Esophagus muscularis mucosa (tissue), 4 donors: ENCODE measurements around the gene ABCC11. TPM values are rescaled to one million over a fixed set of nuclear protein-coding genes. Genes with fewer than 3 reads are reported as not detected.

Experiments used
- DNase-seq: peaks from one replicate; pipeline ENCODE4 v3.0.0-alpha.2; 2017; ENCODE audit errors: extremely low spot score
- H3K27ac ChIP-seq, 4 donors: fragments of 200-600 bp; sonication (generic); replicated peaks in 1 of 4; 1 replicate in 3 of 4; 2 replicates in 1 of 4; pipeline ENCODE4 v1.5.1; 2016 to 2019; ENCODE audit warnings: mild to moderate bottlenecking in 1 of 4
- H3K27me3 ChIP-seq, 4 donors: fragments of 200-600 bp; sonication (generic); one replicate each; pipeline versions ENCODE4 v1.5.1 to v1.6.0; 2016 to 2019
- H3K36me3 ChIP-seq, 4 donors: fragments of 200-600 bp; sonication (generic); one replicate each; pipeline ENCODE4 v1.5.1; 2016 to 2019
- H3K4me1 ChIP-seq, 4 donors: fragments of 200-600 bp; sonication (generic); one replicate each; pipeline ENCODE4 v1.5.1; 2016 to 2019
- H3K4me3 ChIP-seq, 4 donors: fragments of 200-600 bp; sonication (generic); 1 replicate in 2 of 4; 2 replicates in 2 of 4; pipeline ENCODE4 v1.5.1; 2016 to 2019; ENCODE audit warnings: mild to moderate bottlenecking in 4 of 4, moderate library complexity in 1 of 4
- H3K9me3 ChIP-seq, 4 donors: fragments of 200-600 bp; sonication (generic); 1 replicate in 3 of 4; 2 replicates in 1 of 4; pipeline ENCODE4 v1.5.1; 2016 to 2019
- CTCF ChIP-seq, 3 experiments: fragments of 200-600 bp in 2 of 3; fragments of 450-650 bp in 1 of 3; sonication (generic) in 2 of 3; IDR thresholded peaks; one replicate each; pipeline ENCODE4 v1.5.1; 2017 to 2019; ENCODE audit warnings: antibody characterized with exemption in 3 of 3, mild to moderate bottlenecking in 2 of 3, moderate library complexity in 1 of 3
- EP300 ChIP-seq: sonication (generic); formaldehyde crosslinking; IDR thresholded peaks from one replicate; pipeline ENCODE4 v1.6.1; 2017; ENCODE audit warnings: antibody characterized with exemption
- POLR2A ChIP-seq: fragments of 450-650 bp; IDR thresholded peaks from one replicate; pipeline ENCODE4 v1.6.1; 2017; ENCODE audit warnings: antibody characterized with exemption, moderate library complexity, mild to moderate bottlenecking, low read depth
- POLR2AphosphoS5 ChIP-seq, 2 donors: sonication (generic); formaldehyde crosslinking; IDR thresholded peaks; one replicate each; pipeline ENCODE4 v1.6.1; 2017; ENCODE audit warnings: antibody characterized with exemption in 2 of 2
- WGBS: methylation state at CpG from one replicate; pipeline ENCODE4 v1.1.5; 2018; 5-methylcytosine and 5-hydroxymethylcytosine counted together
- intact Hi-C: fragments of 100-400 bp; cut with DNase I; formaldehyde crosslinking; loops from one replicate; pipeline ENCODE4 v1.15.1; 2023
- total RNA-seq, 4 donors: library from RNA; depleted of rRNA; stranded (reverse); fragments of >200 nt; gene quantifications; one replicate each; pipeline versions ENCODE4 v1.1.0 to v1.2.1, GENCODE V29; 2016

The ABCC11 gene
- total RNA-seq, 4 donors from 2014 or later: not detected

DNA sequence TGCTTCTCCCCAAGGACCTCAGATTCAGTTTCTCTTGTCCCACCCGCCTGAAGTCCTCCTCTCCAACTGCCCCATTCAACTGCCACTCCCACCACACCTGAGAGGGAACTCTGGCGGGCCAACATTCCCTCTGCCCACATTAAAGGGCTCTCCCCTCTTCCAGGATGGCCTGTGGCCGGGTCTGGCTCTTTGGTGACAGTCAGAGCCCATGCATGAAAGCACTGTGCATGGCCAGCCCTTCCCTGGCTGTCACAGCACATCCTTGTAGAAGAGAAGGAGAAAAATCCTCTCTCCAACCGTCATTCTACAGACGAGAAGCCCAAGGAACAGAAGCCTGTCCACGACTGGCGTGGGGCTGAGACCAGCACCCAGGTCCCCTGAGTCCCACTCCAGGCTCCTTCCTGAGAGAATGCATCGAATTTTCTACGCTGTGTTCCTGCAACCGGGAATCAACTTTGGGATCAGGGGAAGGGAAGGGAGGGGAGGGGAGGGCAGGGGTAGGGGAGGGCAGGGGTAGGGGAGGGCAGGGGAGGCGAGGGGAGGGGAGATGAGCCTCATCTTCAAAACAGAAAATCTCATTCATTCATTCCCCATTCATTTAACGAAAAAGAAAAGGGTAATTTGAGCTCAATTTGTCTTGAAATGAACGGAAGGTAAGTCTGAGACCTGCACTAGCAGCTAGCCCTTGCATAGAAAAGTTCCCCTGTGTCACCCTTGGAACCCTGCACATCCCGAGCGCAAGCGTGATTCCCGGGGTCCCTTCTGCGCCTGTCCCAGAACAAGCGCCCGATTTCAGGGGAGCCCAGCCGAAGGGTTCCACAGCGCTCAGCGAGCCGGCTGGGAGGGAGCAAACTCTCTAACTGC, 91.2 kb downstream of the ABCC11 start, which contains the start of gene ABCC12:
Gene ABCC12 (minus strand): TSS at position 68 of the 864 bp plus-strand sequence. CDS start 9,569 bp downstream, outside the sequence.
- WGBS: 44% methylated on average over 15 of the region's 24 CpGs
- Histone ChIP-seq H3K27ac (no peak within 1 kb of the TSS), H3K9me3 (no peaks in the 10 kb centered on the region), H3K36me3 (no peaks in the 10 kb centered on the region), H3K27me3 (peaks cover 0 to 21% (median 0%) of the 10 kb centered on the region in 4 donors), H3K4me3 (no peak within 1 kb of the TSS), H3K4me1 (peaks cover 3 to 9% (median 6%) of the 10 kb centered on the region in 4 donors)
- no peak for DNase-seq
- intact Hi-C loops: loop anchor here (5.0 kb wide), 2 partner anchors 1014 to 1209 kb away; partner anchors contain the start of gene NETO2
- TF ChIP-seq POLR2AphosphoS5 (IDR thresholded peaks at IDR 0.05): no peak
- no peak for TF ChIP-seq CTCF (IDR thresholded peaks at IDR 0.05)
- no peak for TF ChIP-seq EP300
- no peak for TF ChIP-seq POLR2A

DNA sequence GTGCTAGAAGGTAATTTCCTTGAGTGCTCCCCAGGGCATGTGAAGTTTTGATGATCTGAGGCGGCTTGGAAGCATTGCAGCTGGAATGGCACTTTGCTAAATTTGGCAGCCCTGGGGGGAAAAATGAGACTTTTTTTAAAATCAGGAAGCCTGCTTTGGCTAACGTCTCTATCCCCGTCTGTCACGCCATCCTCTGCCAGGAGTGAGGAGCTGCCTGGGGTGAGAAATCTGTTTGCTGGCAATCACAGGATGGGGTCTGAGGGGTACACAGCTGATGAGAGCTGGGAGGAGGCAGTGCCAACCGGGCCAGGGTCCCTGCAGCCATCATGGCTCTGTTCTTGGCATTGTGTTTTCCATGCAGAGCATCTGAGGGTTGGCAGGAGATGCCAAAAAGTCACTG, 93.6 kb downstream of the ABCC11 start:
- no peak overlapping the region for H3K27ac ChIP-seq
- H3K27me3 ChIP-seq: peaks cover 0 to 25% (median 0%) of the 10 kb centered on the region in 4 donors
- intact Hi-C loops: no loop called here
- no peak overlapping the region for H3K4me3 ChIP-seq
- TF ChIP-seq EP300 (no peak), POLR2A (no peak), CTCF (IDR thresholded peaks at IDR 0.05) (no peak), POLR2AphosphoS5 (IDR thresholded peaks at IDR 0.05) (no peak)
- H3K36me3 ChIP-seq: no peaks in the 10 kb centered on the region
- H3K9me3 ChIP-seq: peaks cover 0 to 8% (median 2%) of the 10 kb centered on the region in 4 donors
- DNase-seq: no peak
- H3K4me1 ChIP-seq: peaks cover 3 to 9% (median 6%) of the 10 kb centered on the region in 4 donors
- WGBS: 36% methylated on average over 5 of the region's 5 CpGs

GRCh38 chr16:48152226-48152625, 95.1 kb downstream of the ABCC11 start:
- Histone ChIP-seq H3K4me3 (no peak overlapping the region), H3K36me3 (no peaks in the 10 kb centered on the region), H3K27ac (no peak overlapping the region), H3K4me1 (peaks cover 3 to 9% (median 6%) of the 10 kb centered on the region in 4 donors), H3K9me3 (peaks cover 0 to 8% (median 2%) of the 10 kb centered on the region in 4 donors), H3K27me3 (peaks cover 0 to 25% (median 0%) of the 10 kb centered on the region in 4 donors)
- WGBS: 92% methylated on average over 9 of the region's 9 CpGs
- TF ChIP-seq POLR2A (no peak), EP300 (no peak), POLR2AphosphoS5 (IDR thresholded peaks at IDR 0.05) (no peak), CTCF (IDR thresholded peaks at IDR 0.05) (no peak)
- DNase-seq: no peak
- intact Hi-C loops: no loop called here

DNA sequence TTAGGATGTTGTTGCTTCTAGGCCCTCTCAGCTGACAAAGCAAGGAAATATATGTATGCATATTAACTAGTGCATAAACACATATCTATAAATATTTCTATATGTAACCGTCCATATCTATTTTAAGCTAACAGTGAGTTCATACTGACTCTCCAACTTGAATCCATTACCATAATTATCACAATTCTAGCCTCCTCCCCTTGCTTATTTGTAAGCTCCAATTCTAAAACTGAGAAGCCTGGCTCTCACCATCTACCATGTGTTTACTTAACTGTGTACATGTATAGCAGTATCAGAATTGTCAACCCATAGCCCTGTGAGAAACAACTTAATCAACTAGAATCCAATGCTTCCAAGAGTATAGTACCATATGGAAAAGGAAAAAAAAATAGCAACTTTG, 96.6 kb downstream of the ABCC11 start:
- TF ChIP-seq CTCF (IDR thresholded peaks at IDR 0.05) (no peak), POLR2A (no peak), POLR2AphosphoS5 (IDR thresholded peaks at IDR 0.05) (no peak), EP300 (no peak)
- Histone ChIP-seq H3K4me1 (no peaks in the 10 kb centered on the region), H3K36me3 (no peaks in the 10 kb centered on the region), H3K4me3 (no peak overlapping the region), H3K27ac (no peak overlapping the region), H3K9me3 (peaks cover 0 to 8% (median 2%) of the 10 kb centered on the region in 4 donors), H3K27me3 (peaks cover 0 to 16% (median 0%) of the 10 kb centered on the region in 4 donors)
- DNase-seq: no peak
- WGBS: 87% methylated on average over 1 of the region's 1 CpG
- intact Hi-C loops: no loop called here
